H1 (cell line): ENCODE data around the gene MESD. TPM values are rescaled to one million over a fixed set of nuclear protein-coding genes. Genes with fewer than 3 reads are reported as not detected.
A peak's percentile ranks its signal among the peaks of the same experiment; 100 is the strongest.

Experiments used
- CTCF ChIA-PET: fragments of 300-600 bp; sonication (Branson Sonifier 250); formaldehyde crosslinking; loops from one replicate; lab custom pipeline; 2021; ENCODE audit not compliant: partially characterized antibody; lab: Charles Lee
- POLR2A ChIA-PET: fragments of 300-600 bp; sonication (Branson Sonifier 250); formaldehyde crosslinking; loops from one replicate; lab custom pipeline; 2021; ENCODE audit warnings: inconsistent platforms; ENCODE audit not compliant: partially characterized antibody; lab: Charles Lee
- DNase-seq, 2 experiments: peaks; one replicate each; pipeline versions ENCODE4 v3.0.0 to v3.0.0-alpha.2; 2010 to 2022; ENCODE audit warnings: low spot score in 2 of 2, low read depth in 1 of 2, mixed read lengths in 1 of 2
- FAIRE-seq: peaks from 2 replicates; lab custom pipeline; 2011; peaks lifted over from hg19 to GRCh38; lab: Jason Lieb, UNC
- H2AFZ ChIP-seq: 2 replicates; pipeline ENCODE4 v1.8.1; 2012; ENCODE audit warnings: low read length, inconsistent platforms
- H2AK5ac ChIP-seq: 2 replicates; pipeline ENCODE4 v1.6.1; 2013; ENCODE audit warnings: low read depth, low read length
- H2BK120ac ChIP-seq: replicated peaks from 2 replicates; pipeline ENCODE3; 2013; ENCODE audit warnings: low read depth, low read length, inconsistent platforms
- H2BK12ac ChIP-seq: 2 replicates; pipeline ENCODE4 v1.6.1; 2013; ENCODE audit warnings: low read depth, low read length
- H2BK15ac ChIP-seq: 2 replicates; pipeline ENCODE4 v1.6.1; 2013; ENCODE audit warnings: low read length
- H2BK20ac ChIP-seq: 2 replicates; pipeline ENCODE4 v1.6.1; 2013; ENCODE audit warnings: low read length
- H2BK5ac ChIP-seq: 2 replicates; pipeline ENCODE4 v1.6.1; 2013; ENCODE audit warnings: low read depth, low read length
- H3K14ac ChIP-seq: 2 replicates; pipeline ENCODE4 v1.6.1; 2013; ENCODE audit warnings: inconsistent platforms; ENCODE audit not compliant: insufficient read length
- H3K18ac ChIP-seq: 2 replicates; pipeline ENCODE4 v1.6.1; 2013; ENCODE audit warnings: low read length; ENCODE audit errors: extremely low read depth
- H3K23ac ChIP-seq: 2 replicates; pipeline ENCODE4 v1.6.1; 2013; ENCODE audit warnings: inconsistent platforms; ENCODE audit not compliant: insufficient read length
- H3K23me2 ChIP-seq: 2 replicates; pipeline ENCODE4 v1.6.1; 2013; ENCODE audit warnings: low read depth, low read length
- H3K27ac ChIP-seq: 2 replicates; pipeline ENCODE4 v1.6.1; 2011; ENCODE audit warnings: low read depth, low read length, inconsistent platforms
- H3K27me3 ChIP-seq, 4 experiments: replicated peaks in 1 of 4; 1 replicate in 1 of 4; 2 replicates in 3 of 4; pipeline versions ENCODE4 v1.6.1 to v1.8.1; 2011 to 2013; ENCODE audit warnings: low read length in 3 of 4, mild to moderate bottlenecking in 3 of 4, inconsistent platforms in 2 of 4, mixed read lengths in 2 of 4, moderate library complexity in 1 of 4; ENCODE audit not compliant: control insufficient read depth in 3 of 4, insufficient read depth in 3 of 4; ENCODE audit errors: extremely low read depth in 1 of 4
- H3K36me3 ChIP-seq, 4 experiments: 2 replicates each; pipeline versions ENCODE4 v1.6.1 to v1.8.1; 2011 to 2013; ENCODE audit warnings: mild to moderate bottlenecking in 4 of 4, low read length in 3 of 4, moderate library complexity in 2 of 4, control low read depth in 1 of 4, inconsistent platforms in 1 of 4; ENCODE audit not compliant: insufficient read depth in 4 of 4, control insufficient read depth in 2 of 4
- H3K4ac ChIP-seq: replicated peaks from 2 replicates; pipeline ENCODE3; 2013; ENCODE audit warnings: low read length, low read depth, mixed read lengths, inconsistent platforms; ENCODE audit not compliant: insufficient read length
- H3K4me1 ChIP-seq, 4 experiments: replicated peaks in 1 of 4; 1 replicate in 1 of 4; 2 replicates in 3 of 4; pipeline versions ENCODE4 v1.6.1 to v1.8.1; 2011 to 2013; ENCODE audit warnings: low read length in 3 of 4, inconsistent platforms in 2 of 4, mixed read lengths in 1 of 4; ENCODE audit not compliant: insufficient read depth in 4 of 4, control insufficient read depth in 3 of 4
- H3K4me2 ChIP-seq, 2 experiments: 2 replicates each; pipeline versions ENCODE4 v1.6.1 to v1.8.1; 2011 to 2013; ENCODE audit warnings: low read depth in 2 of 2, low read length in 2 of 2, control low read depth in 1 of 2, inconsistent platforms in 1 of 2, mild to moderate bottlenecking in 1 of 2; ENCODE audit not compliant: insufficient read depth in 1 of 2
- H3K4me3 ChIP-seq, 4 experiments: fragments of 200-600, 300-600 bp in 1 of 4; sonication (generic), shearing (Covaris generic), sonication (Bioruptor Twin) in 1 of 4; 2 replicates each; pipeline versions ENCODE4 v1.5.1 to v1.8.1; 2011 to 2016; ENCODE audit warnings: low read length in 4 of 4, low read depth in 3 of 4, control low read depth in 2 of 4, inconsistent platforms in 2 of 4, mild to moderate bottlenecking in 2 of 4, mixed read lengths in 1 of 4, moderate library complexity in 1 of 4; ENCODE audit not compliant: insufficient read depth in 2 of 4; ENCODE audit errors: extremely low read depth in 1 of 4
- H3K56ac ChIP-seq: replicated peaks from 2 replicates; pipeline ENCODE3; 2013; ENCODE audit warnings: low read depth, mild to moderate bottlenecking, mixed read lengths, low read length, inconsistent platforms; ENCODE audit not compliant: insufficient read length
- H3K79me1 ChIP-seq: 2 replicates; pipeline ENCODE4 v1.6.1; 2013; ENCODE audit warnings: low read depth, low read length, control low read depth
- H3K79me2 ChIP-seq, 2 experiments: 2 replicates each; pipeline versions ENCODE4 v1.6.1 to v1.8.1; 2012 to 2013; ENCODE audit warnings: low read length in 2 of 2, mild to moderate bottlenecking in 2 of 2, inconsistent platforms in 1 of 2; ENCODE audit not compliant: insufficient read depth in 2 of 2, control insufficient read depth in 1 of 2
- H3K9ac ChIP-seq, 4 experiments: replicated peaks in 1 of 4; 1 replicate in 1 of 4; 2 replicates in 3 of 4; pipeline versions ENCODE4 v1.6.1 to v1.8.1; 2011 to 2013; ENCODE audit warnings: low read depth in 3 of 4, low read length in 3 of 4, control low read depth in 2 of 4, mild to moderate bottlenecking in 2 of 4, moderate library complexity in 2 of 4, inconsistent platforms in 1 of 4; ENCODE audit errors: extremely low read depth in 1 of 4
- H3K9me3 ChIP-seq, 2 experiments: 2 replicates each; pipeline versions ENCODE4 v1.6.1 to v1.8.1; 2012 to 2013; ENCODE audit warnings: mild to moderate bottlenecking in 2 of 2, moderate library complexity in 2 of 2, control low read depth in 1 of 2, inconsistent platforms in 1 of 2, low read depth in 1 of 2, low read length in 1 of 2, mixed read lengths in 1 of 2; ENCODE audit not compliant: insufficient read depth in 2 of 2
- H4K20me1 ChIP-seq, 2 experiments: replicated peaks in 1 of 2; 2 replicates each; pipeline versions ENCODE3 to v1.8.1; 2011 to 2013; ENCODE audit warnings: inconsistent platforms in 2 of 2, low read length in 2 of 2, mild to moderate bottlenecking in 1 of 2; ENCODE audit not compliant: insufficient read depth in 2 of 2, control insufficient read depth in 1 of 2
- H4K5ac ChIP-seq: 2 replicates; pipeline ENCODE4 v1.6.1; 2013; ENCODE audit warnings: low read length, low read depth, mixed read lengths, inconsistent platforms; ENCODE audit not compliant: insufficient read length
- H4K8ac ChIP-seq: 2 replicates; pipeline ENCODE4 v1.8.0; 2013; ENCODE audit warnings: mild to moderate bottlenecking, moderate library complexity, low read length, inconsistent platforms; ENCODE audit not compliant: insufficient read depth; ENCODE audit errors: extremely low read depth
- H4K91ac ChIP-seq: replicated peaks from 2 replicates; pipeline ENCODE3; 2013; ENCODE audit warnings: low read length, mixed read lengths, inconsistent platforms; ENCODE audit not compliant: insufficient read length
- E2F6 ChIP-seq: IDR thresholded peaks from 2 replicates; pipeline ENCODE4 v1.6.1; 2012; ENCODE audit warnings: inconsistent platforms
- WGBS, 2 experiments: shearing (Covaris generic) in 1 of 2; methylation state at CpG; one replicate each; pipeline versions ENCODE4 v1.1.6 to v1.1.7; 2013 to 2015; ENCODE audit warnings: low lambda C conversion rate in 2 of 2, mixed read lengths in 2 of 2, inconsistent platforms in 1 of 2, low coverage in 1 of 2, missing lambda C conversion rate in 1 of 2; ENCODE audit not compliant: insufficient replicate concordance in 2 of 2, insufficient coverage in 1 of 2, insufficient read length in 1 of 2; ENCODE audit errors: extremely low coverage in 1 of 2, missing lambda C conversion rate in 1 of 2; 5-methylcytosine and 5-hydroxymethylcytosine counted together
- polyA plus RNA-seq, 7 experiments: library from polyadenylated mRNA; depleted of rRNA in 3 of 7; stranded (reverse) in 5 of 7; unstranded in 2 of 7; fragments of >200 nt in 5 of 7; fragments of 200-250 nt in 2 of 7; gene quantifications; 1 replicate in 5 of 7; 2 replicates in 1 of 7; 4 replicates in 1 of 7; pipeline versions ENCODE4 v1.2.1 to v1.2.3, GENCODE V29; 2011 to 2013; ENCODE audit warnings: missing spikeins in 2 of 7, mixed read lengths in 2 of 7
- total RNA-seq: library from RNA; stranded (reverse); fragmentation: NEBNext Ultra II Directional; extraction: Animal tissue kit (Norgen Biotek cat#: 25700); gene quantifications from 2 replicates; pipeline ENCODE4 v1.2.1, GENCODE V29; 2021

MESD gene
- total and polyA plus RNA-seq, 2 of the 8 experiments (the other 6 are each of a cell fraction or from before 2014, with no cell fraction given) = 11.0 to 28.3 TPM

- peaks cover 0 to 9% of the 10 kb centered on the region in 2 experiments; a peak in 1 of 4 replicates for H3K79me2 ChIP-seq
- no peak overlapping the region for H3K14ac ChIP-seq
- no peak overlapping the region for H3K18ac ChIP-seq
- H3K23ac ChIP-seq = no peak overlapping the region
- FAIRE-seq (no peak), DNase-seq (peak in 1 of 2 experiments; percentile 16)
- peaks cover 0 to 8% of the 10 kb centered on the region in 2 experiments for H4K20me1 ChIP-seq
- peak overlapping the region; percentile 79; the same call in 1 of the 2 replicates for H2AK5ac ChIP-seq
- H4K5ac ChIP-seq = no peak overlapping the region
- no peak for TF ChIP-seq E2F6
- H2BK12ac ChIP-seq = no peak overlapping the region
- H4K91ac ChIP-seq = no peak overlapping the region
- peaks cover 13 to 30% (median 21%) of the 10 kb centered on the region in 4 experiments for H3K4me1 ChIP-seq
- 0 out of 2 replicates have a peak overlapping the region, but pooled peaks have one; percentile 27 for H2BK5ac ChIP-seq
- no peak overlapping the region for H3K56ac ChIP-seq
- H3K36me3 ChIP-seq = peaks cover 0 to 3% (median 0%) of the 10 kb centered on the region in 4 experiments; a peak in 1 of 8 replicates
- H4K8ac ChIP-seq = no peak overlapping the region
- ChIA-PET POLR2A (interaction anchor here (1.6 kb wide), 1 partner anchor 13 kb away, joined by 5 read pairs; no protein-coding TSS in a partner anchor), CTCF (interaction anchor here (0.6 to 5.9 kb wide), 56 partner anchors 7 to 513 kb away, joined by 3 to 94 read pairs (median 5); partner anchors contain the start of gene CEMIP)
- no peak overlapping the region for H3K9ac ChIP-seq
- no peaks in the 10 kb centered on the region for H3K9me3 ChIP-seq
- H2AFZ ChIP-seq = no peak overlapping the region
- no peaks in the 10 kb centered on the region for H3K27me3 ChIP-seq
- no peak overlapping the region for H3K4me3 ChIP-seq
- H3K23me2 ChIP-seq = no peaks in the 10 kb centered on the region
- H3K4me2 ChIP-seq = no peak overlapping the region
- H3K79me1 ChIP-seq = peaks cover 7% of the 10 kb centered on the region
- H3K27ac ChIP-seq = no peak overlapping the region
- 71% methylated on average over 7 of the region's 7 CpGs; no CpG with 5 or more reads in 1 of the 2 experiments for WGBS, 2 experiments
- no peak overlapping the region for H2BK15ac ChIP-seq
- no peak overlapping the region for H3K4ac ChIP-seq
- H2BK20ac ChIP-seq = 0 out of 2 replicates have a peak overlapping the region, but pooled peaks have one; percentile 34
- H2BK120ac ChIP-seq = no peak overlapping the region
These were observed 20.3 kb downstream of the MESD start for GRCh38 chr15:80969316-80969715.
